Ovary (tissue), 9 donors: ENCODE measurements around the gene TVP23C. TPM values are rescaled to one million over a fixed set of nuclear protein-coding genes. Genes with fewer than 3 reads are reported as not detected.
A peak's percentile ranks its signal among the peaks of the same experiment; 100 is the strongest.

Experiments used
- DNase-seq, 5 donors: peaks; one replicate each; pipeline ENCODE4 v3.0.0-alpha.2; 2019 to 2020
- H3K27ac ChIP-seq, 2 donors: fragments of 200-600 bp; one replicate each; pipeline versions ENCODE4 v1.5.1 to v1.8.0; 2019 to 2022
- H3K27me3 ChIP-seq: fragments of 200-600 bp; one replicate; pipeline ENCODE4 v1.8.0; 2022
- H3K36me3 ChIP-seq: fragments of 200-600 bp; sonication (generic); one replicate; pipeline ENCODE4 v1.5.1; 2019
- H3K4me1 ChIP-seq: one replicate; pipeline ENCODE4 v1.8.1; 2013; ENCODE audit warnings: mild to moderate bottlenecking, moderate library complexity; ENCODE audit not compliant: insufficient read depth
- H3K4me3 ChIP-seq: fragments of 200-600 bp; sonication (generic); one replicate; pipeline ENCODE4 v1.5.1; 2017
- H3K9me3 ChIP-seq, 2 donors: fragments of 200-600 bp in 1 of 2; sonication (generic) in 1 of 2; one replicate each; pipeline versions ENCODE4 v1.5.1 to v1.8.1; 2013 to 2019; ENCODE audit warnings: mild to moderate bottlenecking in 1 of 2, moderate library complexity in 1 of 2
- EP300 ChIP-seq: sonication (generic); formaldehyde crosslinking; IDR thresholded peaks from one replicate; pipeline ENCODE4 v1.6.1; 2017; ENCODE audit warnings: antibody characterized with exemption
- POLR2A ChIP-seq: fragments of 450-650 bp; IDR thresholded peaks from one replicate; pipeline ENCODE4 v1.6.1; 2017; ENCODE audit warnings: antibody characterized with exemption, mild to moderate bottlenecking, moderate library complexity
- WGBS, 3 donors: extraction: QIAGEN DNeasy Blood & Tissue Kit in 1 of 3; methylation state at CpG; one replicate each; pipeline versions ENCODE4 v1.1.5 to v1.1.7; 2013 to 2017; 5-methylcytosine and 5-hydroxymethylcytosine counted together
- intact Hi-C, 4 donors: fragments of 100-400 bp; cut with DNase I; formaldehyde crosslinking; loops; one replicate each; pipeline versions ENCODE4 v1.11.0 to v1.15.1; 2022 to 2023
- polyA plus RNA-seq, 2 donors: library from polyadenylated mRNA; stranded (reverse); fragments of 200-250 nt in 1 of 2; fragments of 350-450 nt in 1 of 2; fragmentation: Illumina TruSeq in 1 of 2; extraction: RNeasy Lipid Tissue Mini Kit (QIAGEN cat#74804) in 1 of 2; gene quantifications; one replicate each; pipeline ENCODE4 v1.2.3, GENCODE V29; 2013 to 2014
- total RNA-seq, 7 donors: library from RNA; depleted of rRNA in 2 of 7; stranded (reverse); fragments of >200 nt in 2 of 7; fragmentation: NEBNext Ultra II Directional in 3 of 7; extraction: Animal tissue kit (Norgen Biotek cat#: 25700) in 3 of 7; gene quantifications; one replicate each; pipeline versions ENCODE4 v1.1.0 to v1.2.4, GENCODE V29; 2016 to 2023
- TF ChIP-seq, protein P1 (sequence below), 3 donors: fragments of 450-650 bp in 2 of 3; fragments of 200-600 bp in 1 of 3; IDR thresholded peaks; one replicate each; pipeline versions ENCODE4 v1.5.1 to v1.8.0; 2016 to 2022; ENCODE audit warnings: antibody characterized with exemption in 3 of 3, mild to moderate bottlenecking in 1 of 3
- donor health status: DM: no; HTN: no; CAD: no; lungs with moderate emphysema.
- donor health status: DM: no; HTN: no; CAD: no.
- donor health status: Bipolar disorder and iron deficiency.
- donor health status: DM: yes; HTN: yes; CAD: no.
- donor health status: DM: no; HTN: no; CAD: no.
- donor health status: DM: yes; HTN: yes; CAD: no.

The TVP23C gene
- total and polyA plus RNA-seq, 9 donors = 5.8 to 31.7 (median 23.3) TPM

DNA sequence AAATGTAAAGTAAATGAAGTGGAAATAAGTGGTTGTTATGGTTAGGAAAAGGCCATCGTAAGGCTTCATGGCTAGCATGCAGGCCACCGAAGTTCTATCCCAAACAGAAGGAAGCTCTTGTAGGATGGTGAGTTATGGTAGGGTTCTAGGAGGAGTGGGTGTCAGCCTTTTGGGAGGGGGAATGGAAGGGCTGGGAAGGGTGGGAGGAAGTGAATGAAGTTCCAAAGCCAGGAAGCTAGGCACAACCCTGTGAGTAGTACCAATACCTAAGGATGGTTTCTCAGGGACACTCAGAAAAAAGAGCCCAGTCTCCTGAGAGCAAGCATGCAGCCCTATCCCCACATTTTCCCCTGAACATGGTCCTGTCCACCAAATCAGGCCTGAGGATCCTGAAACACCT is 59.6 kb downstream of the TVP23C start:
- H3K36me3 ChIP-seq = no peaks in the 10 kb centered on the region
- no peak overlapping the region for H3K4me3 ChIP-seq
- intact Hi-C loops = loop anchor here in 2 of 4 donors (2.0 to 5.0 kb wide), 2 partner anchors 241 to 243 kb away; no protein-coding TSS in a partner anchor
- TF ChIP-seq POLR2A (no peak), EP300 (no peak)
- TF ChIP-seq, protein P1, sequence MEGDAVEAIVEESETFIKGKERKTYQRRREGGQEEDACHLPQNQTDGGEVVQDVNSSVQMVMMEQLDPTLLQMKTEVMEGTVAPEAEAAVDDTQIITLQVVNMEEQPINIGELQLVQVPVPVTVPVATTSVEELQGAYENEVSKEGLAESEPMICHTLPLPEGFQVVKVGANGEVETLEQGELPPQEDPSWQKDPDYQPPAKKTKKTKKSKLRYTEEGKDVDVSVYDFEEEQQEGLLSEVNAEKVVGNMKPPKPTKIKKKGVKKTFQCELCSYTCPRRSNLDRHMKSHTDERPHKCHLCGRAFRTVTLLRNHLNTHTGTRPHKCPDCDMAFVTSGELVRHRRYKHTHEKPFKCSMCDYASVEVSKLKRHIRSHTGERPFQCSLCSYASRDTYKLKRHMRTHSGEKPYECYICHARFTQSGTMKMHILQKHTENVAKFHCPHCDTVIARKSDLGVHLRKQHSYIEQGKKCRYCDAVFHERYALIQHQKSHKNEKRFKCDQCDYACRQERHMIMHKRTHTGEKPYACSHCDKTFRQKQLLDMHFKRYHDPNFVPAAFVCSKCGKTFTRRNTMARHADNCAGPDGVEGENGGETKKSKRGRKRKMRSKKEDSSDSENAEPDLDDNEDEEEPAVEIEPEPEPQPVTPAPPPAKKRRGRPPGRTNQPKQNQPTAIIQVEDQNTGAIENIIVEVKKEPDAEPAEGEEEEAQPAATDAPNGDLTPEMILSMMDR (IDR thresholded peaks at IDR 0.05) = no peak
- no peak for DNase-seq
- no peaks in the 10 kb centered on the region for H3K9me3 ChIP-seq
- peaks cover 8% of the 10 kb centered on the region for H3K4me1 ChIP-seq
- no peak overlapping the region for H3K27ac ChIP-seq
- H3K27me3 ChIP-seq = no peaks in the 10 kb centered on the region
- 77 to 80% (median 79%) methylated on average over 2 of the region's 2 CpGs for WGBS, 3 donors

DNA sequence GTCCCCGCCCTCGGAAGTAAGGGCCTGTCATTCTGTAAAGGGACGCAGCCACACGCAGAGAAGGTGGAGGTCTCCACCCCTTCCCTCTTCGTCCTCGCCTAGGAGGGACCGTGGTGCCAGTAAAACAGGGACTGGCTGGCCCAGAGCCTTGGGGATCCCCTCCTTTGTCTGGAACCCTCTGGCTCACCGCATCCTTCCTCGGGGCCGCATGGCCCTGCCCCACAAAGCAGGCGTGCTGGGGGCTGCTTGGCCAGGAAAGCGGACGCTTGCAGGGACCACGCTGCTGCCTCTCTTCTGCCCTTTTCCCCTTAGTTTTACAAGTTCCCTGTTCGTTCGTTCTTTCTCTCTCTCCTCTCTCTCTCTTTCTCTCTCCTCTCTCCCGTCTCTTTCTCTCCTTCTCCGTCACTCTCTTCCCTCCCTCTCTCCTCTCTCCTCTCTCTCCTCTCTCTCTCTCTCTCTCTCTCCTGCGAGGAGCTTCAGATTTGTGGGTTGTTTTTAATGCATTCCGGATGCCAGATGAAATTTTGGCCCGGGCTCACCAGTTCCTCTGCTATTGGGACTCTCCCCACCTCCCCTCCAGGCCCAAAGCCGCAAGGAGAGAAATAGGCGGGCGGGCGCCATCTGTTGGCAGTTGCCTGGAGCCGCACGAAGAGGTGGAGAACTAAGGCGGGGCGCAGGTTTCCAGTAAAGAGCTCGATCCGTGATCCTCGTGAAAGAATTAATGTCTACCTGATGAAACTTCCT is 60.7 kb downstream of the TVP23C start:
- TF ChIP-seq, protein P1 (IDR thresholded peaks at IDR 0.05) = peak; percentile 86 to 91 (median 89)
- TF ChIP-seq POLR2A = no peak
- no peak for TF ChIP-seq EP300
- no peaks in the 10 kb centered on the region for H3K27me3 ChIP-seq
- no peaks in the 10 kb centered on the region for H3K9me3 ChIP-seq
- 6 to 8% (median 6%) methylated on average over 32 of the region's 32 CpGs for WGBS, 3 donors
- H3K4me3 ChIP-seq = peak overlapping the region; percentile 24
- H3K4me1 ChIP-seq = peaks cover 3% of the 10 kb centered on the region
- intact Hi-C loops = loop anchor here in 3 of 4 donors (1.0 to 5.0 kb wide), 3 partner anchors 240 to 242 kb away; no protein-coding TSS in a partner anchor
- no peaks in the 10 kb centered on the region for H3K36me3 ChIP-seq
- H3K27ac ChIP-seq = peak overlapping the region; percentile 31 to 68
- peak; percentile 93 to 95 (median 95) for DNase-seq

DNA sequence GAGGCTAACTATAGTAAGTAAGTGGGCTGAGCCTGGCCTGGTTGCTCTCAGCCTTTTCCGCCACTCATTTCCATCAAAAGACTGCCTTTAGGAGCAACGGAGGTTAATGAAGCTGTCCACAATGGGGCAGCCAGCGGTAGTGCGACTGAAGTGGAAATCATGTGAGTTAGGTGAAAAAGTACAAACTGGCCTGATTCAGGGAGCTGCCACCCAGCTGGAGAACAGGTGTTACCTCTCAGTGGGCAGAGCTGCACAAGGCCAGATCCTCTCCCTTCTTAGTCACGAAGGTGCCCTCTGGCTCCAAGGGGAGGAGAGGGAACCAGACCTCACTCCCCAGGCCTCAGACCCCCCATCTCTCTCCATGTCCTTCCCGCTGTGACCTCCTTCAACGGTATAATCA is 61.5 kb downstream of the TVP23C start:
- no peaks in the 10 kb centered on the region for H3K27me3 ChIP-seq
- peak in 3 of 5 donors; percentile 41 to 51 (median 42) for DNase-seq
- H3K9me3 ChIP-seq = no peaks in the 10 kb centered on the region
- intact Hi-C loops = loop anchor here in 3 of 4 donors (1.0 to 5.0 kb wide), 3 partner anchors 239 to 241 kb away; no protein-coding TSS in a partner anchor
- H3K4me1 ChIP-seq = peaks cover 3% of the 10 kb centered on the region
- H3K36me3 ChIP-seq = no peaks in the 10 kb centered on the region
- WGBS, 3 donors = 56 to 65% (median 60%) methylated on average over 7 of the region's 7 CpGs
- H3K4me3 ChIP-seq = no peak overlapping the region
- H3K27ac ChIP-seq = no peak overlapping the region
- no peak for TF ChIP-seq EP300
- no peak for TF ChIP-seq POLR2A
- TF ChIP-seq, protein P1 (IDR thresholded peaks at IDR 0.05) = no peak

DNA sequence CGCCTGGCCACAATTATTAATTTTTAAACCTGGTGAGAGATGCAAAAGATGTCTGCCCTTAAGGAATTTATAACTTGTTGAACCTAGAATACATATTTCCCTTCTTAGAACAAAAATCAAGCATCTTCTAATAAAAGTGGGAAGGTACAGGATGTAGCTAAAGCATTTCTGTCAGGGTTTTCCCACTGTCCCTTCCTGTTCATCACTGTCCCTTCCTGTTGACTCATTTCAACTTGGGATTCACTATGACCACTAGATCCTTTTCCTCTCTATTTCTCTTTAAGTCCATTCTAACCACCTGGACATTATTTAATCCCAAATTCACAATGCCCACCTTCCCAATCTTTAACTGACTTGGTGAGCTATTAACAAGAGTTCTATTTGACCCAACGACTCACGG is 62.0 kb downstream of the TVP23C start:
- intact Hi-C loops = loop anchor here in 1 of 4 donors (5.0 kb wide), 1 partner anchor 239 kb away; no protein-coding TSS in a partner anchor
- peaks cover 3% of the 10 kb centered on the region for H3K4me1 ChIP-seq
- no peaks in the 10 kb centered on the region for H3K27me3 ChIP-seq
- DNase-seq = no peak
- H3K4me3 ChIP-seq = no peak overlapping the region
- no peaks in the 10 kb centered on the region for H3K36me3 ChIP-seq
- no peaks in the 10 kb centered on the region for H3K9me3 ChIP-seq
- no peak overlapping the region for H3K27ac ChIP-seq
- WGBS, 3 donors = 73 to 91% (median 80%) methylated on average over 3 of the region's 3 CpGs
- TF ChIP-seq, protein P1 (IDR thresholded peaks at IDR 0.05) = no peak
- TF ChIP-seq POLR2A = no peak
- TF ChIP-seq EP300 = no peak
